ENCODE measurements around the gene TTLL12.

The TTLL12 gene

GRCh38 chr22:43213962-43214361 lies 27.0 kb upstream of the TTLL12 start:
- no peak for DNase-seq (ENCODE audit: low read depth in 2 of 2)

GRCh38 chr22:43213051-43213450 lies 26.1 kb upstream of the TTLL12 start:
- no peak for DNase-seq (ENCODE audit: low read depth in 2 of 2)

DNA sequence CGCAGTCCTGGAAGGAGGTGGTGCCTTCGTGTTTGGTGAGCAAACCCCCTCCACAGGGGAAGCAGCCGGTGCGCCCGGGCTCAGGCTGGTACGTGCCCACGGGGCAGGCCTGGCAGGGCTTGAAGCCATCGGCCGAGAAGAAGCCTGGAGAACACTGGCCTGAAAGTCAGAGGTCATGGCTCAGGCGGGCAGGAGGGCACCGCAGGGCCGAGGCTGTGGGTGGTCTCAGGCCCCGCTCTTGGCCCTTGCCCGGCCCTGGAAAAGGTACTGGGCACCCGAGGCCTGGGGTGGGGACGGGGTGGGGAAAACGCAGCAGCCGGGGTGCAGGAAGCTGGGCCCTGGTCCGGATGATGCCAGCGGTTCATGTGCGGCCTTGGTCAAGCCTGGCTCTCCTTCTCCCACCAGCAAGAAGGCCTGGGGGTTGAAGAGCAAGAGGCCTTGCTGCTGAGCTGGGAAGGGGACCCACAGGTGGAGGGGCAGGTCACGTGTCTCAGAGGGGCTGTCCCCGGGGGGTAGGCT lies 25.6 kb upstream of the TTLL12 start:
- DNase-seq (ENCODE audit: low read depth in 2 of 2): no peak

DNA sequence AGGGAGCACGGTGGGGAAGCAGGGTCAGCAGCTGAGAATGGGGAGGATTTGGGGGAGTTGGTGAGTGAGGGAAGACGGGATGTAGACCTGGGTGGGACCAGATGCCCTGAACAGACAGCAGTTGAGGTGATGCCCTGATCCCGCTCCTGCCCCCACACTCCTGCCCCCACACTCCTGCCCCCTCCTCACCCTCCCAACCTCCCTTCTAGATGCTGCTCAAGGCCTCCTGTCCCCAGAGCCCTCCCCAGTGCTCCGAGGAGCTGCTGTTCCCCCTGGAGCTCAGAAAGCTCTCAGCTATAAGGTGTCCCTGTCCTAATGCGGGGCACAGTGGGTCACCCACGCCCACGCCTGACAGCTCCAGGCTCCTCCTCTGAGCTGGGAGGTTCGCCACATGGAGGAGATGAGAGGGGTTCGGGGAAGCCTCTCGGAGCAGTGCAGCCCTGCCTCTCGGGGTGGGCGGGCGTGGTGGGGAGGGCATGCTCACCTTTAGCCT lies 25.1 kb upstream of the TTLL12 start:
- no peak for DNase-seq (ENCODE audit: low read depth in 2 of 2)

GRCh38 chr22:43210631-43211515 lies 23.9 kb upstream of the TTLL12 start:
- no peak for DNase-seq (ENCODE audit: low read depth in 2 of 2)

GRCh38 chr22:43209971-43210370 lies 23.0 kb upstream of the TTLL12 start:
- DNase-seq (ENCODE audit: low read depth in 2 of 2): no peak

DNA sequence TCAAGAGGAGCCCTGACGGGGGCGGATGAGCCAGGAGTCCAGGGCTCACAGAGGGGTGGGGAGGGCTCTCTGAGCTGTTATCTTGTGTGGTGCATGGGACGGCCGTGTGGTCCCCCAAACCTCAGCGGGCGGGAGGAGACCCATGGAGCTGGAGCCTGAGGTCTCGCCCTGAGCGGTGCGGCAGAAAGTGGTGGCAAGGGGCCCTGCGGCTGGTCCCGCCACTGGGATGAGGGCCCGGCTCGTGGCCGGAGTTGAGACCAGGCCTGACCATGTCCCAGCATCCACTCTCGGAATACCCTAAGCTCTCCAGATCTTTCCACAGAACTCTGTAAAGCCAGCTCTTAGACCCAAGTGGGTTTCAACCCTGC lies 22.6 kb upstream of the TTLL12 start:
- DNase-seq (ENCODE audit: low read depth in 2 of 2): no peak

DNA sequence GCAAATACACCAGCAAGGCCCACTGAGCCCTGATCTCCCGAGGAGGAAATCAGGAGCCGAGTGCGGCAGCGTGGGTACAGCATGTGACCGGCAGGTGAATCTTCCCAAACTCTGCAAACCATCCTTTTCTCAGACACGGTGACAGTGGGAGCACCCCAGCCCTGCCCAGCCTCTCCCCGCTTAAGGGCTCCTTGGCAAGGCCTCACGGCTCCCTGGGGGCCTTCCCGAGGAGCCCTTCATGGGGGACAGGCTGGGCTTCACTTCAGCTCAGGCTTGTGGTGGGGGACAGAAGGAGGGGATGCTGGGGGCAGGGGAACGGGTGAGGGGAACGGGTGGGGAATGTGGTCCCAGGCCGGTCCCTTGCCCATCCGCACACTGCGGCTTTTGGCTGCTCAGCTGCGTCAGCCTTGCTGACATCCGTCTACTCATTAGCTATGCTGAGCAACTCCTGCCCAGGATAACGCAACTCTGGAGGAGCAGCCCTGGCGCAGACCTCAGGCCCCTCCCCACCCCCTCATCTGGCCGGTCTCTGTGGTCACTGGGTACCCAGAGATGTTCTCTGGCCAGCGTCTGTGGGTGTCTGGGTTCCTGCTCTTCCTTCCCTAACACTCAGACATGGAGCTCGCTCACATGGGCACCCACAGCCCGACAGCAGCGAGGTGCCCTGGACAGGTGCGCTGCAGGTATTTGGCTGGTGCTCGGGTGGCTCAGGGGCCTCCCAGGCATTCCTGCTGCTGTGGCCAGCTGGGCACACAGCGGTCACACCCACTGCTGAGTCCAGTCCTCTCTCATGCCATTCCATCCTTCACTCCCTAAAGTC lies 22.0 kb upstream of the TTLL12 start:
- no peak for DNase-seq (ENCODE audit: low read depth in 2 of 2)

DNA sequence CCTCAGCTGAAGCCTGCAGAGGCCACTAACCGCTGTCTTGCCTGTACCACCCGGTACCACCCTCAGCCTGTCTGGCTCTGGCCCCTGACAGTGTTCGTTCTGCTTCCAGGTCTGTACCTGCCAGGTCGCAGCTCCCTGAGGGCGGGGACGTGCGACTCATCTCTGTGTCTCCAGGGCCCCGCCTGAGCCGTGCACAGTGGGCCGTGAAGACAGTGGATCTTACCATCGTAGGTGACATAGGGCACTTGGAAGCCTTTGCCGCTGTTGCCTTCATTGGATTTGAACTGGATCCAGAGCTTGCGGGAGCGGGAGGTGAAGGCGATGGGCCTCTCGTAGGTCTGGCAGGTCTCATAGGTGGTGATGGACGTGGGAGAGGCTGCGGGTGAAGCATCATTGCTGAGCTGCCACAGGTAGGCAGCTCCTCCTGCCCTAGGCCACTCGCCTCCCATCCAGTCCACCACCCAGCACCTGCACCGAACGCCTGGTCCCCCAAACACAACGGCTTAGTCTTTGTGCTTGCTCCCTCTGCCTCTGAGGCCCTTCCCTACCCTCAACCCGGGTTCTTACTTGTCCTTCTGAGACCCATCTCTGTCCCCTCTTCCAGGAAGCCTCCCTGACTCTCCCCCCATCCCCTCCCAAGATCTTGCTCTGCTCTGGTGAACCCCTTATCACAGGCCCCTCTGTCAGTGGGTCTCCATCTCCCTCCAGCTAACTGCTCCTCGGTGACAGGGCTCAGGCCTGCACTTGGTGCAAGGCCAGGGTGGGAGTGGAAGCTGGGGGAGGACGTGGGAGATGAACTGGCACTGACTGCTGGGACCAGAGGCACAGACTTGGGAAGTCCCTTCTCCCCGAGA lies 21.1 kb upstream of the TTLL12 start:
- DNase-seq (ENCODE audit: low read depth in 2 of 2): no peak

- DNase-seq (ENCODE audit: low read depth in 2 of 2): no peak
Observed at GRCh38 chr22:43207386-43207785, 20.5 kb upstream of the TTLL12 start.

DNA sequence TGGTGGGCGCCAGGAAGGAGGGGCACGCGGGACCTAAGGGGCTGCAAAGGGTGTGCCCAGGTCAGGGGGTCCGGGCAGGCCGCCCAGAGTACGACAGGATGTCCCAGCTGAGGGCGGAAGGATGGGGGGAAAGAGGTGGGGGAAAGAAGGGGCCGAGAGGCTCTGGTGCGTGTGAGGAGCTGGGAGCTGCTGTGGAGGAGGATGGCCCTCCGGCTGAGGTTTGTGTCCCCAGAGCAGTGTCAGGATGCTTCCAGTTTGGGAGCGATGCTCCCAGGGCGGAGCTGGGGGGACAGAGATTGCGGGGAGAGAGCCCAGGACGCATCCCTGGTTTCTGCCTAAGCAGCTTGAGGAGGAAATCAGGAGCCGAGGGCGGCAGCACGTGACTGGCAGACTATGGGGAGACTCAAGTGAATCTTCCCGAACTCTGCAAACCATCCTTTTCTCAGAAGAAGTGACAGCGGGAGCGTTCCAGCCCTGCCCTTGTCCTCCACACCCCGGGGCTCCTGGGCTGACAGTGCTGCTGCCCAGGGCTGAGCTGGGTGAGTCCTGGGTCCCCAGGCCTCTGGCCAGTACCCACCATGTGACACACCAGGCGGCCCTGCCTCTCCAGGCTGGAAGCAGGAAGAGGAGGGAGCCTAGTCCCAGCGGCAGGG lies 19.7 kb upstream of the TTLL12 start:
- no peak for DNase-seq (ENCODE audit: low read depth in 2 of 2)

- DNase-seq (ENCODE audit: low read depth in 2 of 2): peak in 1 of 2 donors; percentile 12
Observed at GRCh38 chr22:43205748-43206508, 19.0 kb upstream of the TTLL12 start.

- DNase-seq (ENCODE audit: low read depth in 2 of 2): peak in 1 of 2 donors; percentile 6
Observed at GRCh38 chr22:43205261-43205691, 18.3 kb upstream of the TTLL12 start.

DNA sequence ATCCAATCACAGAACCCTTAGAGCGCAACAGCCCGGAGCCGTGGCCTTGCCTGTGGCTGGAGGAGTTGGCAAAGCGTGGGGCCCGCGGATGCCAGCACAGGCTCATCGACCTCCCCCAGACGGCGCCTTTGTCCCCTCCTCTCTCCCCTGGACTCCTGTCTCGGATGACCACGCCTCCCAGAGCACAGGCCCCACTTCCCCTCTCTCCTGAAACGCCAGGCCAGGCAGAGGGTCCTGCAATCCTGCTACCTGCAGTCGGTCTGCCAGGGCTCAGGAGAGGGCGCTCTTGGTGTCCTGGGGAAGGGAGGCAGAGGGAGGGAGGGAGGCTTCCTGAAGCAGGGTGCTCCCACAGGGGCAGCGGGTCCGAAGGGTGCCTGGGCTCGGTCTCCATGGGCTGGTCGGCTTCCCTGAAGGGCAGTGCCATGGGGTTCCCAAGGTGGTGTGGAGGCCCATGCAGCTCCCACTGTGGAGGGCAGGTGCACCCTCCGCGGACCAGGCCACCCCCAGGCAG lies 16.6 kb upstream of the TTLL12 start:
- no peak for DNase-seq (ENCODE audit: low read depth in 2 of 2)

- no peak for DNase-seq (ENCODE audit: low read depth in 2 of 2)
Observed at GRCh38 chr22:43202756-43203410, 15.9 kb upstream of the TTLL12 start.

DNA sequence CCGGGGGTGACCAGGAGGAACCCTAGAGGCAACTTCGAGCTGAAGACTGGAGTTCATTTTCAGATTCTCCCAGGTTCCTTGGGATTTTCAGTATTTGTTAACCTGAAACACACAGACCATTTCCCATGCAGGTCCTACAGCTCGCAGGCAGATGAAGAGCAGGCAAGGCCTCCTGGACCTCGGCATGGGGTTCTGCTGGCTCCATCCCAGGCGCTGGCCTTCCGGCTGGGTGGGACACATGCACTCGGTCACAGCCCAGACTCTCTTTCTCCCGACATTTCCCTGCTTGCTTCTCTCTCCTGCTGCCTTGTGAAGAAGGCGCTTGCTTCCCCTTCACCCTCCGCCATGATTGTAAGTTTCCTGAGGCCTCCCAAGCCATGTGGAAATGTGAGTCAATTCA lies 15.4 kb upstream of the TTLL12 start:
- DNase-seq (ENCODE audit: low read depth in 2 of 2): no peak

GRCh38 chr22:43201486-43202219 lies 14.7 kb upstream of the TTLL12 start:
- DNase-seq (ENCODE audit: low read depth in 2 of 2): no peak

DNA sequence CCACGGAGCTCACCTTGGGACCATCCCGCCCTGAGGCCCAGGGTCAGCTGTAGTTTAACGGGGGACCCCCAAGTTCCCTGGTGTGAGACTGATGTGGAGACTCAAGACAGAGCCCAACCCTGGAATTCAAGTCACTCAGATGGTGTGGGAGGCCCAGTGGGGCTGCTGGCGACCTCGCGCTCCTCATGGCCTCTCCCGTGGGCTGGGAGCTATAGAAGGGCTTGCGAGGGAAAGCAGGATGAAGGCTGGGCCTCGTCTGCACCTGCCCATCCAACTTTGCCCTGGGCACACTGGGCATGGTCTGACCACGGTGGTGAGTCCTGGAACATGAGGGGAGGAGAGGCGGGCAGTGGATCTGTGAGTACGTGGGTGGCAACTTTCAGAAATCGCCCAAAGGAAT lies 13.6 kb upstream of the TTLL12 start:
- DNase-seq (ENCODE audit: low read depth in 2 of 2): no peak

DNA sequence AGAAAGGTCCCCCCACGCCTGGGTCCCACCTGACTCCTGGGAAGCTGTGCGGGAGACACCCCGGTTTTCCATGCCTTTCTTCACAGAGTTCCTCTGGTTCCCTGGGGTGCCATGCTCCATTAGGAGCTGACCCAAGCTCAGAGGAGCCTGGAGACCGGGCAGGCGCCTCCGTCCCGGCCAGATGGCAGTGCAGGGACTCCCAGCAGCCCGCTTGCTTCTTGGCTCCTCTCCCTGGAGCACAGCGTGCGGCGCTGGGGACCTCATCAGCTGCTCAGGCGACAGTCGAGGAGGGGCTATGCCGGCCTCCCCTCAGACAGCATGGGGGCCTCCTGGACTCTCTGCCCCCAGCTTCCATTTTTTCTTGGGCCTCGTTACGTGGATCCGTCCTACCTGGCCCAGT lies 13.1 kb upstream of the TTLL12 start:
- DNase-seq (ENCODE audit: low read depth in 2 of 2): no peak

Measured in activated CD8-positive, alpha-beta memory T cell treated with anti-CD3 and anti-CD28 coated beads for 4 hours (primary cell).